Neural cell (in vitro differentiated cells): ENCODE data around the gene ATP5F1D. TPM values are rescaled to one million over a fixed set of nuclear protein-coding genes. Genes with fewer than 3 reads are reported as not detected.

ENCODE experiments used
- H2AFZ ChIP-seq: fragments of 200-600, 300-800 bp; sonication (generic), shearing (Covaris generic); 2 replicates; pipeline ENCODE4 v1.6.0; 2014; ENCODE audit warnings: low read depth, mild to moderate bottlenecking, antibody characterized with exemption, low read length, moderate library complexity
- H3F3A ChIP-seq: fragments of 200-600 bp; shearing (Covaris generic); 2 replicates; pipeline ENCODE4 v1.6.1; 2016; ENCODE audit warnings: mild to moderate bottlenecking, moderate library complexity, mixed read lengths, antibody characterized with exemption, low read length; ENCODE audit not compliant: insufficient read depth, poor library complexity, severe bottlenecking
- H3K27ac ChIP-seq: fragments of 200-600, 300-800 bp; sonication (generic), shearing (Covaris generic); 2 replicates; pipeline ENCODE4 v1.5.1; 2014; ENCODE audit warnings: mild to moderate bottlenecking, low read length, moderate library complexity
- H3K27me3 ChIP-seq: fragments of 300-800, 200-600 bp; sonication (generic), shearing (Covaris generic); 2 replicates; pipeline ENCODE4 v1.6.0; 2014; ENCODE audit warnings: mild to moderate bottlenecking, low read depth, low read length, moderate library complexity; ENCODE audit not compliant: insufficient read depth
- H3K36me3 ChIP-seq: fragments of 300-800, 200-600 bp; sonication (generic), shearing (Covaris generic); 2 replicates; pipeline ENCODE4 v1.5.1; 2014; ENCODE audit warnings: mild to moderate bottlenecking, antibody characterized with exemption, low read length, moderate library complexity; ENCODE audit not compliant: insufficient read depth
- H3K4me2 ChIP-seq: fragments of 300-800, 200-600 bp; sonication (generic), shearing (Covaris generic); 2 replicates; pipeline ENCODE4 v1.6.0; 2014; ENCODE audit warnings: mild to moderate bottlenecking, low read length
- H3K4me3 ChIP-seq: fragments of 300-800, 200-600 bp; sonication (generic), shearing (Covaris generic); 2 replicates; pipeline ENCODE4 v1.5.1; 2014; ENCODE audit warnings: mild to moderate bottlenecking, low read length, moderate library complexity
- H3K79me2 ChIP-seq: fragments of 200-600 bp; shearing (Covaris generic); replicated peaks from 2 replicates; pipeline ENCODE4 v1.6.0; 2014; ENCODE audit warnings: mild to moderate bottlenecking, low read length, moderate library complexity; ENCODE audit not compliant: insufficient read depth
- H3K9ac ChIP-seq: fragments of 300-800, 200-600 bp; sonication (generic), shearing (Covaris generic); 2 replicates; pipeline ENCODE4 v1.6.1; 2016; ENCODE audit warnings: mild to moderate bottlenecking, low read length, mixed read lengths
- H3K9me2 ChIP-seq: fragments of 200-600 bp; shearing (Covaris generic); 2 replicates; pipeline ENCODE4 v1.6.1; 2016; ENCODE audit warnings: mild to moderate bottlenecking, low read length, mixed read lengths; ENCODE audit not compliant: insufficient read depth
- H3K9me3 ChIP-seq: fragments of 200-600, 300-800 bp; sonication (generic), shearing (Covaris generic); 2 replicates; pipeline ENCODE4 v1.6.1; 2016; ENCODE audit warnings: mild to moderate bottlenecking, mixed run types, low read length, moderate library complexity, mixed read lengths
- H4K20me1 ChIP-seq: fragments of 200-600 bp; shearing (Covaris generic); 2 replicates; pipeline ENCODE4 v1.6.1; 2016; ENCODE audit warnings: mild to moderate bottlenecking, mixed run types; ENCODE audit not compliant: insufficient read depth
- EP300 ChIP-seq: fragments of 450-650 bp; conservative IDR thresholded peaks from 2 replicates; pipeline ENCODE4 v1.6.1; 2014; ENCODE audit warnings: antibody characterized with exemption, mild to moderate bottlenecking, moderate library complexity; ENCODE audit not compliant: poor library complexity, severe bottlenecking
- EZH2 ChIP-seq: fragments of 200-600, 300-800 bp; shearing (Covaris generic), sonication (generic); IDR thresholded peaks from 2 replicates; pipeline ENCODE4 v1.6.1; 2014; ENCODE audit warnings: antibody characterized with exemption, low read length, borderline replicate concordance, mild to moderate bottlenecking; ENCODE audit not compliant: insufficient read depth, poor library complexity, severe bottlenecking
- MXI1 ChIP-seq: fragments of 450-650 bp; conservative IDR thresholded peaks from 2 replicates; pipeline ENCODE4 v1.6.1; 2014; ENCODE audit warnings: antibody characterized with exemption, mild to moderate bottlenecking; ENCODE audit not compliant: poor library complexity, severe bottlenecking
- POLR2AphosphoS5 ChIP-seq: IDR thresholded peaks from 2 replicates; pipeline ENCODE4 v1.6.1; 2012
- RAD21 ChIP-seq: fragments of 450-650 bp; conservative IDR thresholded peaks from 2 replicates; pipeline ENCODE4 v1.6.1; 2014; ENCODE audit warnings: antibody characterized with exemption, mild to moderate bottlenecking, moderate library complexity
- SMC3 ChIP-seq: fragments of 450-650 bp; conservative IDR thresholded peaks from 2 replicates; pipeline ENCODE4 v1.6.1; 2014; ENCODE audit warnings: antibody characterized with exemption, mild to moderate bottlenecking, moderate library complexity; ENCODE audit not compliant: poor library complexity
- TAF1 ChIP-seq: IDR thresholded peaks from 2 replicates; pipeline ENCODE4 v1.6.1; 2012; ENCODE audit warnings: low read depth
- polyA plus RNA-seq: library from polyadenylated mRNA; depleted of rRNA; stranded (reverse); fragments of >200 nt; gene quantifications from 2 replicates; pipeline ENCODE4 v1.2.3, GENCODE V29; 2014
- TF ChIP-seq, protein P1 (sequence below): fragments of 450-650 bp; IDR thresholded peaks from 2 replicates; pipeline ENCODE4 v1.5.1; 2014; ENCODE audit warnings: antibody characterized with exemption, mild to moderate bottlenecking, moderate library complexity; ENCODE audit not compliant: poor library complexity, severe bottlenecking
- TF ChIP-seq, protein P2 (sequence below): IDR thresholded peaks from 2 replicates; pipeline ENCODE4 v1.6.1; 2012; ENCODE audit warnings: borderline replicate concordance

ATP5F1D gene
- polyA plus RNA-seq, 1 donor from 2014 or later, result 47.8 TPM

DNA sequence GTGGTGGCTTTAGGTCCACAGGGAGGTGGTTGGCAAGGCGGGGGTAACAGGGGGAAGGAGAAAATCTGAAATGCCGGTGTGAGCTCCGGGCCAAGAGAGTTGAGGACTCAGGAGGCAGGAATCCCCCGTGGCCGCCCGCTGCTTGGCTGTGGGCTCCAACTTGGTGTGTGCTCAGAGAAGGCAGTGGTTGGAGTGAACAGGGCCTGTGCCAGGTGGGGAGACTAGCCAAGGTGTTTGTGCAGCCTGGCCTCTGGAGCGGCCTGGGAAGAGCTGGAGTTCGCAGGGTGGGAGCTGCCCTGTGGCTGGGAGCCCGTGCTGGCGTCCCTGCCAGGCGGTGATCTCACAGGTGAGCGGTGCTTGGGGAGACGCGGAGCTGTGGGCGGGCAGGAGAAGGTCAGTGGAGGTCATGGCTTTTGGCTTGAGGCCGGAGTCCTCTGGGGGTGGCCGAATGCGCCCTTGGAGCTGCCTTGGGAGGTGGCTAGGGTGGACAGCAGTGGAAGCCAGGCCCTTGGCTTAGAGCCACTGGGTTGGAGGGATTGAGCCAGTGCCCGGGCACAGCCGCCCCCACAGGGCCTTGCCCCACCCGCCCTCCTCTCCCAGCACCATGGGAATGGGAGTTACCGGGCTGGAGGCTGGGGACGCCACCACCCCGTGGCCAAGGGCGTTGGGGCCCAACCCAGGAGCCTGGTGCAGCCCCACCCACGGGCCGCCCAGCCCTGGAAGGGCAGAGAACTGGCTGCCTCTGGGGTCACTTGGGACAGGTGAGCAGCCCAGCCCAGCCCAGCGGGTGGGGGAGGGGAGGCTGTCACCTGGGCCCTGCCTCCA is 20.5 kb downstream of the ATP5F1D start:
- Histone ChIP-seq H3K36me3 (no peaks in the 10 kb centered on the region), H3K4me3 (peak overlapping the region; percentile 83), H3K27me3 (no peaks in the 10 kb centered on the region), H3K9me3 (no peaks in the 10 kb centered on the region), H3K4me2 (peak overlapping the region; percentile 94), H3K27ac (peak overlapping the region; percentile 98), H3F3A (no peaks in the 10 kb centered on the region), H4K20me1 (no peaks in the 10 kb centered on the region), H3K9me2 (no peaks in the 10 kb centered on the region), H3K9ac (peak overlapping the region; percentile 95), H2AFZ (no peak overlapping the region), H3K79me2 (peaks cover 35% of the 10 kb centered on the region)
- no peak for TF ChIP-seq MXI1
- TF ChIP-seq, protein P1, sequence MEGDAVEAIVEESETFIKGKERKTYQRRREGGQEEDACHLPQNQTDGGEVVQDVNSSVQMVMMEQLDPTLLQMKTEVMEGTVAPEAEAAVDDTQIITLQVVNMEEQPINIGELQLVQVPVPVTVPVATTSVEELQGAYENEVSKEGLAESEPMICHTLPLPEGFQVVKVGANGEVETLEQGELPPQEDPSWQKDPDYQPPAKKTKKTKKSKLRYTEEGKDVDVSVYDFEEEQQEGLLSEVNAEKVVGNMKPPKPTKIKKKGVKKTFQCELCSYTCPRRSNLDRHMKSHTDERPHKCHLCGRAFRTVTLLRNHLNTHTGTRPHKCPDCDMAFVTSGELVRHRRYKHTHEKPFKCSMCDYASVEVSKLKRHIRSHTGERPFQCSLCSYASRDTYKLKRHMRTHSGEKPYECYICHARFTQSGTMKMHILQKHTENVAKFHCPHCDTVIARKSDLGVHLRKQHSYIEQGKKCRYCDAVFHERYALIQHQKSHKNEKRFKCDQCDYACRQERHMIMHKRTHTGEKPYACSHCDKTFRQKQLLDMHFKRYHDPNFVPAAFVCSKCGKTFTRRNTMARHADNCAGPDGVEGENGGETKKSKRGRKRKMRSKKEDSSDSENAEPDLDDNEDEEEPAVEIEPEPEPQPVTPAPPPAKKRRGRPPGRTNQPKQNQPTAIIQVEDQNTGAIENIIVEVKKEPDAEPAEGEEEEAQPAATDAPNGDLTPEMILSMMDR, result no peak

DNA sequence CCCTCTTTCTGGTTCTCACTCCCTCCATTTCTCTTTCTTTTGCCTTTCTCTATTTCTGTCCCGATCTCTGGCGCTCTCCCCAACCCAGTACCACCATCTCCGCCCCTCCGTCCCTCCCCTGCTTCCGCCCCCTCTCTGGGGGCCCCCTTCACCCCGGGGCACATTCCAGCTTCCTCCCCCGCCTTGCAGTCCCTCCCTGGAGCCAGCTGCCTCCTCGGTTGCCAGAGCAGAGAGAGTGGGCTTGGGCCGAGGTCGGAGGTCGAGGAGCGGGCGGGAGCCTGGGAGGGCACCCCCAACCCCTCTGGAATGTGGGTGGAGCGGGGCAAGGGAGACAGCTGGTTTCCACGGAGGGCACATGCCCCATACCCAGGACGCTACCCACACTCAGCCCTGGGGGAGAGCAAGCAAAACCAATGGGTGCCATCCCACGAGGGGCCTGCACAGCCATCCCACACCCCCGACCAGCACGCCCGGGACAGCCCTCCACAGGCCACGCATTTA is 21.1 kb downstream of the ATP5F1D start:
- Histone ChIP-seq H3K27me3 (no peaks in the 10 kb centered on the region), H3K27ac (no peak overlapping the region), H3F3A (no peaks in the 10 kb centered on the region), H3K4me3 (peak overlapping the region; percentile 83), H3K9me3 (no peaks in the 10 kb centered on the region), H3K79me2 (peaks cover 33% of the 10 kb centered on the region), H2AFZ (no peak overlapping the region), H3K9me2 (no peaks in the 10 kb centered on the region), H3K36me3 (no peaks in the 10 kb centered on the region), H4K20me1 (no peaks in the 10 kb centered on the region), H3K9ac (peak overlapping the region; percentile 95), H3K4me2 (no peak overlapping the region)
- TF ChIP-seq EZH2 (no peak), RAD21 (no peak), SMC3 (no peak), EP300 (no peak), POLR2AphosphoS5 (no peak), MXI1 (no peak), TAF1 (no peak)
- TF ChIP-seq, protein P2, sequence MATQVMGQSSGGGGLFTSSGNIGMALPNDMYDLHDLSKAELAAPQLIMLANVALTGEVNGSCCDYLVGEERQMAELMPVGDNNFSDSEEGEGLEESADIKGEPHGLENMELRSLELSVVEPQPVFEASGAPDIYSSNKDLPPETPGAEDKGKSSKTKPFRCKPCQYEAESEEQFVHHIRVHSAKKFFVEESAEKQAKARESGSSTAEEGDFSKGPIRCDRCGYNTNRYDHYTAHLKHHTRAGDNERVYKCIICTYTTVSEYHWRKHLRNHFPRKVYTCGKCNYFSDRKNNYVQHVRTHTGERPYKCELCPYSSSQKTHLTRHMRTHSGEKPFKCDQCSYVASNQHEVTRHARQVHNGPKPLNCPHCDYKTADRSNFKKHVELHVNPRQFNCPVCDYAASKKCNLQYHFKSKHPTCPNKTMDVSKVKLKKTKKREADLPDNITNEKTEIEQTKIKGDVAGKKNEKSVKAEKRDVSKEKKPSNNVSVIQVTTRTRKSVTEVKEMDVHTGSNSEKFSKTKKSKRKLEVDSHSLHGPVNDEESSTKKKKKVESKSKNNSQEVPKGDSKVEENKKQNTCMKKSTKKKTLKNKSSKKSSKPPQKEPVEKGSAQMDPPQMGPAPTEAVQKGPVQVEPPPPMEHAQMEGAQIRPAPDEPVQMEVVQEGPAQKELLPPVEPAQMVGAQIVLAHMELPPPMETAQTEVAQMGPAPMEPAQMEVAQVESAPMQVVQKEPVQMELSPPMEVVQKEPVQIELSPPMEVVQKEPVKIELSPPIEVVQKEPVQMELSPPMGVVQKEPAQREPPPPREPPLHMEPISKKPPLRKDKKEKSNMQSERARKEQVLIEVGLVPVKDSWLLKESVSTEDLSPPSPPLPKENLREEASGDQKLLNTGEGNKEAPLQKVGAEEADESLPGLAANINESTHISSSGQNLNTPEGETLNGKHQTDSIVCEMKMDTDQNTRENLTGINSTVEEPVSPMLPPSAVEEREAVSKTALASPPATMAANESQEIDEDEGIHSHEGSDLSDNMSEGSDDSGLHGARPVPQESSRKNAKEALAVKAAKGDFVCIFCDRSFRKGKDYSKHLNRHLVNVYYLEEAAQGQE, result no peak
- TF ChIP-seq, protein P1, result no peak
